Kidney (tissue), 14 donors: ENCODE results near the gene COPE. TPM values are rescaled to one million over a fixed set of nuclear protein-coding genes. Genes with fewer than 3 reads are reported as not detected.
A peak's percentile ranks its signal among the peaks of the same experiment; 100 is the strongest.

Source experiments
- DNase-seq, 5 donors: peaks; one replicate each; pipeline ENCODE4 v3.0.0-alpha.2; 2013 to 2020
- FAIRE-seq: peaks from 2 replicates; lab custom pipeline; 2012; peaks lifted over from hg19 to GRCh38; lab: Jason Lieb, UNC
- H3K27ac ChIP-seq, 2 donors: one replicate each; pipeline ENCODE4 v1.7.0; 2013; ENCODE audit warnings: low read depth in 2 of 2, low read length in 2 of 2, inconsistent platforms in 1 of 2
- H3K27me3 ChIP-seq: one replicate; pipeline ENCODE4 v1.7.1; 2013; ENCODE audit warnings: low read length, inconsistent platforms; ENCODE audit not compliant: control insufficient read depth, insufficient read depth
- H3K36me3 ChIP-seq, 3 donors: one replicate each; pipeline versions ENCODE4 v1.7.0 to v1.7.1; 2013; ENCODE audit warnings: low read length in 3 of 3, control low read depth in 1 of 3, inconsistent platforms in 1 of 3; ENCODE audit not compliant: insufficient read depth in 3 of 3, control insufficient read depth in 2 of 3
- H3K4me1 ChIP-seq, 3 donors: one replicate each; pipeline versions ENCODE4 v1.7.0 to v1.7.1; 2013; ENCODE audit warnings: low read length in 3 of 3, inconsistent platforms in 1 of 3, low read depth in 1 of 3; ENCODE audit not compliant: control insufficient read depth in 2 of 3, insufficient read depth in 2 of 3
- H3K4me3 ChIP-seq, 3 donors: one replicate each; pipeline versions ENCODE4 v1.7.0 to v1.8.1; 2013; ENCODE audit warnings: low read length in 3 of 3, control low read depth in 1 of 3, inconsistent platforms in 1 of 3
- H3K9ac ChIP-seq, 3 donors: one replicate each; pipeline versions ENCODE4 v1.7.0 to v1.7.1; 2013; ENCODE audit warnings: low read length in 3 of 3, control low read depth in 1 of 3, inconsistent platforms in 1 of 3
- H3K9me3 ChIP-seq, 3 donors: one replicate each; pipeline versions ENCODE4 v1.7.0 to v1.7.1; 2013; ENCODE audit warnings: low read length in 3 of 3, control low read depth in 1 of 3, inconsistent platforms in 1 of 3; ENCODE audit not compliant: control insufficient read depth in 2 of 3, insufficient read depth in 1 of 3
- CTCF ChIP-seq: IDR thresholded peaks from 3 replicates; pipeline ENCODE4 v1.5.1; 2012; ENCODE audit warnings: mild to moderate bottlenecking, moderate library complexity, borderline replicate concordance; ENCODE audit not compliant: insufficient read depth; ENCODE audit errors: extremely low read depth
- intact Hi-C: fragments of 100-400 bp; cut with DNase I; formaldehyde crosslinking; loops from one replicate; pipeline ENCODE4 v1.11.1; 2022
- polyA plus RNA-seq: library from polyadenylated mRNA; stranded (reverse); fragments of 350-450 nt; fragmentation: Illumina TruSeq; extraction: RNeasy Lipid Tissue Mini Kit (QIAGEN cat#74804); gene quantifications from one replicate; pipeline ENCODE4 v1.2.3, GENCODE V29; 2014; ENCODE audit warnings: low read depth, low replicate concordance; ENCODE audit not compliant: insufficient read depth
- total RNA-seq: library from RNA; stranded (reverse); fragmentation: NEBNext Ultra II Directional; extraction: Animal tissue kit (Norgen Biotek cat#: 25700); gene quantifications from one replicate; pipeline ENCODE4 v1.2.1, GENCODE V29; 2021
- donor health status: control.
- donor health status: control.
- donor health status: control.
- donor health status: control.
- donor health status: control.
- donor health status: DM: yes; HTN: yes; CAD: no.
- donor health status: Normal renal cell carcinoma (clear cell type).

Gene COPE
- total and polyA plus RNA-seq, 2 donors from 2014 or later = 166 to 263 TPM

GRCh38 chr19:18850471-18851375 lies 68.5 kb downstream of the COPE start:
- Histone ChIP-seq H3K27ac (no peak overlapping the region), H3K4me1 (peaks cover 0 to 37% (median 28%) of the 10 kb centered on the region in 3 donors), H3K4me3 (no peak overlapping the region), H3K9me3 (no peaks in the 10 kb centered on the region), H3K9ac (no peak overlapping the region), H3K27me3 (no peaks in the 10 kb centered on the region), H3K36me3 (peaks cover 0 to 58% (median 27%) of the 10 kb centered on the region in 3 donors)
- DNase-seq (peak; percentile 67 to 76 (median 69)), FAIRE-seq (no peak)
- intact Hi-C loops = no loop called here
- TF ChIP-seq CTCF = no peak

- Histone ChIP-seq H3K4me1 (peaks cover 0 to 38% (median 28%) of the 10 kb centered on the region in 3 donors), H3K36me3 (peaks cover 0 to 50% (median 25%) of the 10 kb centered on the region in 3 donors), H3K27me3 (no peaks in the 10 kb centered on the region), H3K9ac (no peak overlapping the region), H3K27ac (peak overlapping the region; percentile 25 to 67), H3K9me3 (no peaks in the 10 kb centered on the region), H3K4me3 (no peak overlapping the region)
- no peak for TF ChIP-seq CTCF
- DNase-seq = peak in 1 of 5 donors; percentile 47
- no peak for FAIRE-seq
- intact Hi-C loops = loop anchor here (10.0 kb wide), 1 partner anchor 255 kb away; no protein-coding TSS in a partner anchor
These were observed 69.3 kb downstream of the COPE start for GRCh38 chr19:18849838-18850400.

Other genes starting within 250 kb of the COPE start
- 26.8 TPM for gene CRTC1, start 235.7 kb downstream of the COPE start, total RNA-seq
- 10.9 TPM for gene CRTC1, start 235.7 kb downstream of the COPE start, polyA plus RNA-seq
- gene COMP, start 128.1 kb downstream of the COPE start, total RNA-seq = 33.2 TPM
- 1.8 TPM for gene COMP, start 128.1 kb downstream of the COPE start, polyA plus RNA-seq
- 70.1 TPM for gene UPF1, start 87.4 kb downstream of the COPE start, total RNA-seq
- gene UPF1, start 87.4 kb downstream of the COPE start, polyA plus RNA-seq = 34.2 TPM
- gene CERS1, start 23.2 kb downstream of the COPE start, total RNA-seq = 0.50 TPM
- gene CERS1, start 23.2 kb downstream of the COPE start, polyA plus RNA-seq = not detected
- 39.5 TPM for gene DDX49, start 328 bp upstream of the COPE start, total RNA-seq
- gene DDX49, start 328 bp upstream of the COPE start, polyA plus RNA-seq = 40.6 TPM
- 34.3 TPM for gene HOMER3, start 21.8 kb upstream of the COPE start, total RNA-seq
- gene HOMER3, start 21.8 kb upstream of the COPE start, polyA plus RNA-seq = 53.1 TPM
- 74.1 TPM for gene SUGP2, start 114.1 kb upstream of the COPE start, total RNA-seq
- 47.5 TPM for gene SUGP2, start 114.1 kb upstream of the COPE start, polyA plus RNA-seq
- 23.0 TPM for gene ARMC6, start 114.2 kb upstream of the COPE start, total RNA-seq
- 24.6 TPM for gene ARMC6, start 114.2 kb upstream of the COPE start, polyA plus RNA-seq
- gene SLC25A42, start 144.6 kb upstream of the COPE start, total RNA-seq = 9.7 TPM
- 70.7 TPM for gene SLC25A42, start 144.6 kb upstream of the COPE start, polyA plus RNA-seq
- 23.9 TPM for gene TMEM161A, start 219.1 kb upstream of the COPE start, total RNA-seq
- gene TMEM161A, start 219.1 kb upstream of the COPE start, polyA plus RNA-seq = 37.1 TPM